GM12878 (cell line): ENCODE measurements around the gene EPS8L1. TPM values are rescaled to one million over a fixed set of nuclear protein-coding genes. Genes with fewer than 3 reads are reported as not detected.

Source experiments
- ATAC-seq: fragments of 200-7000 bp; cut with Tn5 transposase; 3 replicates; pipeline ENCODE4 v1.9.1; 2020; ENCODE audit warnings: mild to moderate bottlenecking, moderate library complexity
- BruUV-seq: library from RNA; stranded (reverse); fragments of 400-500 nt; replicated peaks from 2 replicates; lab custom pipeline; 2021; lab: Mats Ljungman, UMichigan
- CTCF ChIA-PET: fragments of 300-600 bp; sonication (Branson Sonifier 250); formaldehyde crosslinking; extraction: SDS; loops from one replicate; lab custom pipeline; 2021; ENCODE audit warnings: inconsistent platforms; lab: Yijun Ruan, JAX
- POLR2A ChIA-PET: fragments of 350-600 bp; formaldehyde crosslinking; extraction: SDS; loops from one replicate; lab custom pipeline; 2021; ENCODE audit warnings: inconsistent platforms; lab: Charles Lee
- RAD21 ChIA-PET: fragments of 300-600 bp; sonication (Branson Sonifier 250); formaldehyde crosslinking; loops from one replicate; lab custom pipeline; 2023; ENCODE audit warnings: antibody characterized with exemption; ENCODE audit not compliant: unreplicated experiment; lab: Charles Lee
- SMC1A ChIA-PET: fragments of 300-600 bp; sonication (Branson Sonifier 250); formaldehyde crosslinking; loops from one replicate; lab custom pipeline; 2023; ENCODE audit not compliant: unreplicated experiment, uncharacterized antibody; lab: Charles Lee
- DNase-seq: peaks from one replicate; pipeline ENCODE4 v3.0.0-alpha.2; 2011; ENCODE audit warnings: low read depth, low spot score
- FAIRE-seq: peaks from 3 replicates; lab custom pipeline; 2011; peaks lifted over from hg19 to GRCh38; lab: Jason Lieb, UNC
- H2AFZ ChIP-seq: 2 replicates; pipeline ENCODE4 v1.6.0; 2011; ENCODE audit warnings: low read depth, low read length, control low read depth; ENCODE audit not compliant: control insufficient read depth
- H3K27ac ChIP-seq: 2 replicates; pipeline ENCODE4 v1.5.1; 2011; ENCODE audit warnings: control low read depth; ENCODE audit not compliant: control insufficient read depth, insufficient read depth
- H3K27me3 ChIP-seq, 2 experiments: replicated peaks in 1 of 2; 2 replicates each; pipeline versions ENCODE4 v1.6.0 to v1.6.1; 2011; ENCODE audit warnings: low read length in 1 of 2; ENCODE audit not compliant: control insufficient read depth in 2 of 2, insufficient read depth in 2 of 2
- H3K36me3 ChIP-seq, 2 experiments: 2 replicates each; pipeline ENCODE4 v1.5.1; 2011; ENCODE audit warnings: low read length in 1 of 2; ENCODE audit not compliant: control insufficient read depth in 2 of 2, insufficient read depth in 2 of 2
- H3K4me1 ChIP-seq: 2 replicates; pipeline ENCODE4 v1.6.1; 2011; ENCODE audit warnings: mild to moderate bottlenecking, low read length, moderate library complexity, mixed read lengths; ENCODE audit not compliant: control insufficient read depth, insufficient read depth
- H3K4me2 ChIP-seq: 2 replicates; pipeline ENCODE4 v1.6.0; 2011; ENCODE audit warnings: control low read depth; ENCODE audit not compliant: control insufficient read depth, insufficient read depth
- H3K4me3 ChIP-seq: fragments of 200-600 bp; sonication (generic); 2 replicates; pipeline ENCODE4 v1.5.1; 2016
- H3K79me2 ChIP-seq: 2 replicates; pipeline ENCODE4 v1.6.0; 2011; ENCODE audit warnings: low read length; ENCODE audit not compliant: control insufficient read depth, insufficient read depth
- H3K9ac ChIP-seq: 2 replicates; pipeline ENCODE4 v1.8.0; 2011; ENCODE audit warnings: low read length, control low read depth, mixed read lengths; ENCODE audit not compliant: control insufficient read depth, insufficient read depth
- H3K9me3 ChIP-seq: replicated peaks from 3 replicates; pipeline ENCODE4 v1.5.1; 2011; ENCODE audit warnings: mild to moderate bottlenecking, low read length; ENCODE audit not compliant: control insufficient read depth, insufficient read depth
- H4K20me1 ChIP-seq: 2 replicates; pipeline ENCODE4 v1.6.0; 2011; ENCODE audit not compliant: control insufficient read depth, insufficient read depth
- ASH2L ChIP-seq: fragments of 300-600, 200-600 bp; sonication (generic); IDR thresholded peaks from 2 replicates; pipeline ENCODE4 v1.6.1; 2017; ENCODE audit warnings: low read depth, mild to moderate bottlenecking, borderline replicate concordance
- CBFB ChIP-seq: IDR thresholded peaks from 2 replicates; pipeline ENCODE4 v1.6.1; 2016; ENCODE audit warnings: antibody characterized with exemption, low read depth
- EED ChIP-seq: sonication (generic); IDR thresholded peaks from 2 replicates; pipeline ENCODE4 v1.6.1; 2016; ENCODE audit warnings: antibody characterized with exemption, low read depth
- FOXK2 ChIP-seq: fragments of 450-650 bp; IDR thresholded peaks from 2 replicates; pipeline ENCODE4 v1.6.1; 2017; ENCODE audit warnings: mild to moderate bottlenecking, moderate library complexity
- GATAD2B ChIP-seq: fragments of 450-650 bp; conservative IDR thresholded peaks from 2 replicates; pipeline ENCODE4 v1.6.1; 2017; ENCODE audit warnings: low read depth, mild to moderate bottlenecking, moderate library complexity
- IRF4 ChIP-seq: IDR thresholded peaks from 2 replicates; pipeline ENCODE4 v1.6.1; 2011; ENCODE audit warnings: low read depth, low read length
- KAT2A ChIP-seq: conservative IDR thresholded peaks from 2 replicates; pipeline ENCODE4 v1.6.1; 2011; ENCODE audit warnings: low read depth, low read length; ENCODE audit not compliant: control insufficient read depth
- MEF2B ChIP-seq: fragments of 450-650 bp; IDR thresholded peaks from 2 replicates; pipeline ENCODE4 v1.6.1; 2018; ENCODE audit warnings: mild to moderate bottlenecking, moderate library complexity; ENCODE audit not compliant: partially characterized antibody, poor library complexity, severe bottlenecking
- NBN ChIP-seq: fragments of 450-650 bp; IDR thresholded peaks from 2 replicates; pipeline ENCODE4 v1.6.1; 2016
- NFXL1 ChIP-seq: fragments of 450-650 bp; IDR thresholded peaks from 2 replicates; pipeline ENCODE4 v1.6.1; 2017; ENCODE audit warnings: antibody characterized with exemption, mild to moderate bottlenecking, borderline replicate concordance
- NRF1 ChIP-seq: conservative IDR thresholded peaks from 2 replicates; pipeline ENCODE4 v1.6.1; 2011; ENCODE audit warnings: mild to moderate bottlenecking, low read depth, low read length, improper control_type of control experiment
- RAD21 ChIP-seq: IDR thresholded peaks from 2 replicates; pipeline ENCODE4 v1.6.1; 2011; ENCODE audit warnings: mild to moderate bottlenecking, low read depth, low read length, moderate library complexity; ENCODE audit not compliant: insufficient read depth
- SMC3 ChIP-seq: IDR thresholded peaks from 2 replicates; pipeline ENCODE4 v1.6.1; 2011; ENCODE audit warnings: low read length, improper control_type of control experiment, borderline replicate concordance
- TCF7 ChIP-seq: IDR thresholded peaks from 2 replicates; pipeline ENCODE4 v1.6.1; 2014; ENCODE audit warnings: antibody characterized with exemption, borderline replicate concordance
- YBX1 ChIP-seq: fragments of 450-650 bp; IDR thresholded peaks from 2 replicates; pipeline ENCODE4 v1.6.1; 2016; ENCODE audit warnings: antibody characterized with exemption
- YY1 ChIP-seq: IDR thresholded peaks from 2 replicates; pipeline ENCODE4 v1.6.1; 2011; ENCODE audit warnings: low read depth, mild to moderate bottlenecking, low read length
- ZNF207 ChIP-seq: fragments of 450-650 bp; IDR thresholded peaks from 2 replicates; pipeline ENCODE4 v1.6.1; 2014; ENCODE audit warnings: antibody characterized with exemption, mild to moderate bottlenecking, borderline replicate concordance
- WGBS: methylation state at CpG from one replicate; pipeline ENCODE4 v1.1.6; 2016; ENCODE audit warnings: low lambda C conversion rate; ENCODE audit not compliant: insufficient replicate concordance, insufficient coverage; ENCODE audit errors: missing lambda C conversion rate; 5-methylcytosine and 5-hydroxymethylcytosine counted together
- in situ Hi-C: fragments of 300-500 bp; cut with MboI; formaldehyde crosslinking; loops from 9 replicates; pipeline ENCODE4 v1.14.3; 2018; ENCODE audit warnings: mixed read lengths
- intact Hi-C: fragments of 100-400 bp; cut with micrococcal nuclease; formaldehyde crosslinking; loops from one replicate; pipeline ENCODE4 v1.14.2; 2022; ENCODE audit not compliant: unreplicated experiment
- polyA plus RNA-seq, 11 experiments: library from polyadenylated mRNA; depleted of rRNA in 4 of 11; unstranded in 6 of 11; stranded (reverse) in 5 of 11; fragments of >200 nt; fragmentation: Nextera tagmentation in 4 of 11; fragmentation: Illumina TruSeq in 1 of 11; extraction: Ambion mirVana in 4 of 11; extraction: Trizol in 1 of 11; gene quantifications; 1 replicate in 1 of 11; 2 replicates in 10 of 11; pipeline versions ENCODE4 v1.2.1 to v1.2.3, GENCODE V29; 2011 to 2016; ENCODE audit warnings: inconsistent platforms in 2 of 11, missing spikeins in 2 of 11, low read depth in 1 of 11
- total RNA-seq, 4 experiments: library from RNA; depleted of rRNA in 3 of 4; stranded (reverse); fragments of >200 nt in 3 of 4; fragmentation: Illumina TruSeq in 1 of 4; extraction: Trizol in 1 of 4; gene quantifications; 2 replicates each; pipeline versions ENCODE4 v1.2.1 to v1.2.3, GENCODE V29; 2013 to 2021
- TF ChIP-seq, protein P1 (sequence below): IDR thresholded peaks from 2 replicates; pipeline ENCODE4 v1.6.1; 2011; ENCODE audit warnings: borderline replicate concordance, low read depth, mild to moderate bottlenecking, moderate library complexity, mixed read lengths, low read length; ENCODE audit not compliant: insufficient read depth; ENCODE audit errors: extremely low read length
- TF ChIP-seq, protein P2 (sequence below): IDR thresholded peaks from 2 replicates; pipeline ENCODE4 v1.6.1; 2012; ENCODE audit warnings: low read length, inconsistent platforms
- TF ChIP-seq, protein P3 (sequence below): fragments of 450-650 bp; IDR thresholded peaks from 2 replicates; pipeline ENCODE4 v1.6.1; 2018; ENCODE audit warnings: borderline replicate concordance, mild to moderate bottlenecking; ENCODE audit not compliant: partially characterized antibody

The EPS8L1 gene
- total and polyA plus RNA-seq, 10 of the 15 experiments (the other 5 are each of a cell fraction or from before 2014, with no cell fraction given) = 0.68 to 2.2 (median 0.96) TPM; not detected in 2

DNA sequence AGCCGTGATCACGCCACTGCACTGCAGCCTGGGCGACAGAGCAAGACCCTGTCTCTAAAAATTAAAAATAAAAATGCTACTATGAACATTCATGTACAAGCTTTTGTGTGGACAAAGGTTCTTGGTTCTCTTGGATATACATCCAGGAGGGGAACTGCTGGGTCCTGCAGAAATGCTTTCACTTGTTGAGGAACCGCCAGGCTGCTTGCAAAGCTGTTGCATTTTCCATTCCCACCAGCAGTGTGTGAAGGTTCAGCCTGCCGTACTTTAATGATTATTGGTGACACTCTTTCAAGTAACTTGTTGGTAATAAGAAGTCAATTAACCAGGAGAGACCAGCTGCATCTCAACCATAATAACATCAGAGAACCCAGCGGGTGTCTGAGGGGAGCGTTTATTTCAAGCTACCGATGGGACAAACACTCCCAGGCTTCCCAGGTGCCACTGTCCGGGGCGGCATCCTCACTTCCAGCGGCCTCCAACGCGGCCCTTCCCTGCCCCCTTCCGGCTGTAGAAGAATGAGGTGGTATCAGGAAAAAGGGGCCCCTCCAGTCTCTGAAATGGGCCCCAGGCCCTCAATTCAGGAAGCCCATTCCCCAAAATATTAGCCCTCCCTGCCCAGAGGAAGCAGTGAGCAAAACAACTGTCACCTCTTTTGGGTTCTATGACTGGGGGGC, 56.9 kb downstream of the EPS8L1 start:
- DNase-seq = no peak
- no peak overlapping the region for H3K27ac ChIP-seq
- RAD21 ChIA-PET = interaction anchor here (0.6 kb wide), 2 partner anchors 403 to 653 kb away, joined by 3 to 4 read pairs; no protein-coding TSS in a partner anchor
- in situ Hi-C loops = no loop called here
- no peak for FAIRE-seq
- no peaks in the 10 kb centered on the region for H3K79me2 ChIP-seq
- H2AFZ ChIP-seq = no peak overlapping the region
- POLR2A ChIA-PET = no interaction called here
- BruUV-seq = no TSS peak
- peaks cover 13% of the 10 kb centered on the region for H3K4me1 ChIP-seq
- intact Hi-C loops = no loop called here
- no peak overlapping the region for H3K9ac ChIP-seq
- no peaks in the 10 kb centered on the region for H3K27me3 ChIP-seq
- H3K4me3 ChIP-seq = no peak overlapping the region
- no peak for ATAC-seq
- 58% methylated on average over 14 of the region's 14 CpGs for WGBS
- SMC1A ChIA-PET = interaction anchor here (0.9 to 1.4 kb wide), 2 partner anchors 14 to 458 kb away, joined by 3 to 4 read pairs; no protein-coding TSS in a partner anchor
- CTCF ChIA-PET = interaction anchor here (1.1 to 2.5 kb wide), 2 partner anchors 10 to 44 kb away, joined by 6 to 17 read pairs; no protein-coding TSS in a partner anchor
- H3K4me2 ChIP-seq = no peak overlapping the region
- H3K9me3 ChIP-seq = no peaks in the 10 kb centered on the region
- H3K36me3 ChIP-seq = no peaks in the 10 kb centered on the region
- no peaks in the 10 kb centered on the region for H4K20me1 ChIP-seq
- TF ChIP-seq ZNF207 = no peak
- TF ChIP-seq SMC3 = peak; percentile 26; the same call in 1 of the 2 replicates
- no peak for TF ChIP-seq IRF4
- TF ChIP-seq, protein P1, sequence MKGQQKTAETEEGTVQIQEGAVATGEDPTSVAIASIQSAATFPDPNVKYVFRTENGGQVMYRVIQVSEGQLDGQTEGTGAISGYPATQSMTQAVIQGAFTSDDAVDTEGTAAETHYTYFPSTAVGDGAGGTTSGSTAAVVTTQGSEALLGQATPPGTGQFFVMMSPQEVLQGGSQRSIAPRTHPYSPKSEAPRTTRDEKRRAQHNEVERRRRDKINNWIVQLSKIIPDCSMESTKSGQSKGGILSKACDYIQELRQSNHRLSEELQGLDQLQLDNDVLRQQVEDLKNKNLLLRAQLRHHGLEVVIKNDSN = no peak
- no peak for TF ChIP-seq NRF1
- no peak for TF ChIP-seq GATAD2B
- no peak for TF ChIP-seq NBN
- TF ChIP-seq YY1 = no peak
- TF ChIP-seq, protein P2, sequence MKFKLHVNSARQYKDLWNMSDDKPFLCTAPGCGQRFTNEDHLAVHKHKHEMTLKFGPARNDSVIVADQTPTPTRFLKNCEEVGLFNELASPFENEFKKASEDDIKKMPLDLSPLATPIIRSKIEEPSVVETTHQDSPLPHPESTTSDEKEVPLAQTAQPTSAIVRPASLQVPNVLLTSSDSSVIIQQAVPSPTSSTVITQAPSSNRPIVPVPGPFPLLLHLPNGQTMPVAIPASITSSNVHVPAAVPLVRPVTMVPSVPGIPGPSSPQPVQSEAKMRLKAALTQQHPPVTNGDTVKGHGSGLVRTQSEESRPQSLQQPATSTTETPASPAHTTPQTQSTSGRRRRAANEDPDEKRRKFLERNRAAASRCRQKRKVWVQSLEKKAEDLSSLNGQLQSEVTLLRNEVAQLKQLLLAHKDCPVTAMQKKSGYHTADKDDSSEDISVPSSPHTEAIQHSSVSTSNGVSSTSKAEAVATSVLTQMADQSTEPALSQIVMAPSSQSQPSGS = no peak
- TF ChIP-seq YBX1 = no peak
- TF ChIP-seq MEF2B = no peak
- TF ChIP-seq CBFB = no peak
- no peak for TF ChIP-seq FOXK2
- no peak for TF ChIP-seq EED
- TF ChIP-seq RAD21 = peak; percentile 57
- no peak for TF ChIP-seq ASH2L
- no peak for TF ChIP-seq NFXL1
- no peak for TF ChIP-seq TCF7
- TF ChIP-seq, protein P3, sequence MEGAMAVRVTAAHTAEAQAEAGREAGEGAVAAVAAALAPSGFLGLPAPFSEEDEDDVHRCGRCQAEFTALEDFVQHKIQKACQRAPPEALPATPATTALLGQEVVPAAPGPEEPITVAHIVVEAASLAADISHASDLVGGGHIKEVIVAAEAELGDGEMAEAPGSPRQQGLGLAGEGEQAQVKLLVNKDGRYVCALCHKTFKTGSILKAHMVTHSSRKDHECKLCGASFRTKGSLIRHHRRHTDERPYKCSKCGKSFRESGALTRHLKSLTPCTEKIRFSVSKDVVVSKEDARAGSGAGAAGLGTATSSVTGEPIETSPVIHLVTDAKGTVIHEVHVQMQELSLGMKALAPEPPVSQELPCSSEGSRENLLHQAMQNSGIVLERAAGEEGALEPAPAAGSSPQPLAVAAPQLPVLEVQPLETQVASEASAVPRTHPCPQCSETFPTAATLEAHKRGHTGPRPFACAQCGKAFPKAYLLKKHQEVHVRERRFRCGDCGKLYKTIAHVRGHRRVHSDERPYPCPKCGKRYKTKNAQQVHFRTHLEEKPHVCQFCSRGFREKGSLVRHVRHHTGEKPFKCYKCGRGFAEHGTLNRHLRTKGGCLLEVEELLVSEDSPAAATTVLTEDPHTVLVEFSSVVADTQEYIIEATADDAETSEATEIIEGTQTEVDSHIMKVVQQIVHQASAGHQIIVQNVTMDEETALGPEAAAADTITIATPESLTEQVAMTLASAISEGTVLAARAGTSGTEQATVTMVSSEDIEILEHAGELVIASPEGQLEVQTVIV = no peak
- no peak for TF ChIP-seq KAT2A
